GM12872 (cell line): Measurements from ENCODE around the gene PRELID3B.

Experiments
- CTCF ChIP-seq: IDR thresholded peaks from 3 replicates; pipeline ENCODE4 v1.5.1; 2011; ENCODE audit warnings: low read depth, mild to moderate bottlenecking, low read length, moderate library complexity; ENCODE audit not compliant: insufficient read depth

PRELID3B gene

GRCh38 chr20:59078231-59078630 is 35.6 kb upstream of the PRELID3B start:
- TF ChIP-seq CTCF, result no peak

GRCh38 chr20:59077705-59078104 is 35.1 kb upstream of the PRELID3B start:
- no peak for TF ChIP-seq CTCF

- TF ChIP-seq CTCF, result no peak
Observed at GRCh38 chr20:59075934-59076508, 33.4 kb upstream of the PRELID3B start.

- no peak for TF ChIP-seq CTCF
Observed at GRCh38 chr20:59074456-59074855, 31.9 kb upstream of the PRELID3B start.

GRCh38 chr20:59073582-59073981 is 31.0 kb upstream of the PRELID3B start:
- TF ChIP-seq CTCF, result no peak

GRCh38 chr20:59071216-59071615 is 28.6 kb upstream of the PRELID3B start:
- TF ChIP-seq CTCF, result no peak

- no peak for TF ChIP-seq CTCF
Observed at GRCh38 chr20:59069026-59069425, 26.4 kb upstream of the PRELID3B start.
